ENCODE results near the gene TCF3.
A peak's percentile ranks its signal among the peaks of the same experiment; 100 is the strongest.

The TCF3 gene

DNA sequence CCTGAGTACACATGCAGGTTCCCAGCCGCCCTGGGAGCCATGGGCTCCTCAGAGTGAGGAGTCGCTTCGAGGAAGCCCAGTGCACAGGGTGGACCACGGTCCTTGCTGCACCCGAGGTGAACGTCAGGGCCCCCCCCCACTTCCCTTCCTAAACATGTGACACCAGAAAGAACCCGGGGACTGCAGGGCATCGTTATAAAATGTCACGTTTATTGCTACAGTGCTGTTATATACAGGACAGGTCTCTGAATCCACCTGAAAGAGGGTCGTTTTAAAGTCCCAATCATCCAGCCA, 43.4 kb downstream of the TCF3 start:
- no peak for DNase-seq

DNA sequence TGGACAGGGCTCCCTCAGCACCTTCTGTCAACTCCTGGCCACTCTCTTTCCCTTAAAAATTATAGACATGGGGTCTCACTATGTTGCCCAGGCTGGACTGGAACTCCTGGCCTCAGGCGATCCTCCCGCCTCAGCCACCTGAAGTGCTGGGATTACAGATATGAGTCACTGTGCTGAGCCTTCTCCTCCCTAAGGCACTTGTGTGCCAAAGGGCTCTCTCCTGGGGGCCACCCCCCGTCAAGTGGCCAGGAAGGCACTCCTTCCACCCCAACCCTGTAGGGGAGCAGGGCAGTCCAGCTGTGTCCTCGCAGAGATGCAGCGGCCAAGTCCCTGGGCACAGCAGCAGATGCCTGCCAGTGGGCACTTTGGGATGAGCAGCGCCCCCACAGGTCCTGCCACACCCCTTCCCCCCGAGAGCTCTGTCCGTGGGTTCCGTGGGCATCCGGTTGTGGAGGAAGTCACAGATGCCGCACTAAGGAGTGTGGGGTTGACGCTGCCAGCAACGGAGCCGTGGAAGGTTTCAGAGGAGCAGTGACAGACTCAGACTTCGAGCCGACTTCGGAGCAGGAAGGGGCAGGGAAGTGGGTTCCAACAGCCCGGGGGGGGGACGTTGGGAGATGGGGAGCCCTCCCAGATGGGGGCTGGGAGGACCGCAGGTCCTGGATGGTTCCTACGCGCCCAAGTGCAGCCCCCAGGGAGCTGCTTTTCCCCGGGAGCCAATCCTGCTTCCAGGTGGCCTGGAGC, 43.9 kb downstream of the TCF3 start:
- DNase-seq, result no peak

DNA sequence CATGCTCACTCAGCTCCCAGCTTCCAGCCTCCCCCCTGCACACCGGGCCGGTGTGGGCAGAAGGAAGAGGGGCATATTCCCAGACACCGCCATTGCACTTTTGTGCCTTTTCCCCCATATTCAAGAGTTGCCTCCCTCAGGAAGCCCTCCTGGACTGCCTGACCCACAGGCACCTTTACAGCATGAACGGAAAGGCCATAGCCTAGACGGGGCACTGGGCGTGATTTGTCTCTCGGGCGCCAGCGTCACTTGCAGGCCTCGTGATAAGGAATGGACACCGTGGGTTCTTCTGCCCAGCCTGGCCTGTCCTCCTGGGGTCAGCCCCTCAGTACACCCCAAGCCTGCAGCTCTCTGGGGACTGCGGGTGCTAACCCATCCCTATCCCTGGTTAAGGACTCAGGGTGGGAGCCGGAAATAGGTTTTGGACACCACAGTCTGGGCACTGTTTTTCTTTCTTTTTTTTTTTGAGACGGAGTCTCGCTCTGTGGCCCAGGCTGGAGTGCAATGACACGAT, 46.2 kb downstream of the TCF3 start:
- DNase-seq, result no peak

DNA sequence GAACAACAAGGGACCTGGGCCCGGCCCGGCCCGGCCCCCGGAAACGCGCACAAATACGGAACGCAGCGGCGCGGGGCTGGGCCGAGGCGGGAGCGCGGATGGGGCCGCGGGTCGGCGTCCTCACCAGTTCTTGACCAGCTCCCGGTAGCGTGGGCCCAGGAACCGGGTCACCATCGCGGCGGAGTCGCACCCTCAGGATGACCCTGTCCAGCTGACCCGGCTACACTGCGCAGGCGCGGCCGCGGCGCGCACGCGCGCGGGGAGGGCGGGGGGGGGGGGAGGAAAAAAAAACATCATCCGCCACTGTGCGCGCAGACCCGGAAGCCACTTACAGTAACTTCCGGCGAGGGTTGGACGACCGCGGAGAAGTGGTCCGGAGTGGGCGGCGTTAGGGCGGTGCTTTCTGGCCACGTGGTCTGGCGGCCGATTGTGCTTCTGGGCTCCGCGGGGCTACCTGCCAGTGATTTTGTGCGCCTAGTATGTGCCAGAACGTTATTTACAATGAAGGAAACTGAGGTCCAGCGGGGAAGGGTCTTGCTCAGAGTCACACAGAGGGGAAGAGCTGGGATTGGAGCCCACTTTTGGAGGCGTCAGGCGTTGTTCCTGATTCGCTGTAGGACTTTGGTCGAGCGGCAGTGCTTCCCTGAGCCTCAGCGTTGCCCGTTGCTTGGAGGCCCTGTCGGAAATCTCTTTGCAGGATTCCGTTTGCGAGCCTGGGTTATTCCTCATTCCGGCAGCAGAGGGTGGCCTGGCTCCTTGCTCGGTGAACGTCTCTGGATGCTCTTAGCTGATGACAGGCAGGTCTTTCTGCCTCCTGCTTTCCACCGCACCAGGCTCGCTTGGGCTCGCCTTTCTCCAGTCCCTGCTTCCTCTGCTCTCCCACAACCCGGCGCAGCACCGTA, 46.9 kb downstream of the TCF3 start, which contains the start of gene UQCR11:
TSS of gene UQCR11 (minus strand) at position 227 of the 902 bp plus-strand sequence. CDS start at position 174, 53 bp downstream.
- peak; percentile 90 for DNase-seq

DNA sequence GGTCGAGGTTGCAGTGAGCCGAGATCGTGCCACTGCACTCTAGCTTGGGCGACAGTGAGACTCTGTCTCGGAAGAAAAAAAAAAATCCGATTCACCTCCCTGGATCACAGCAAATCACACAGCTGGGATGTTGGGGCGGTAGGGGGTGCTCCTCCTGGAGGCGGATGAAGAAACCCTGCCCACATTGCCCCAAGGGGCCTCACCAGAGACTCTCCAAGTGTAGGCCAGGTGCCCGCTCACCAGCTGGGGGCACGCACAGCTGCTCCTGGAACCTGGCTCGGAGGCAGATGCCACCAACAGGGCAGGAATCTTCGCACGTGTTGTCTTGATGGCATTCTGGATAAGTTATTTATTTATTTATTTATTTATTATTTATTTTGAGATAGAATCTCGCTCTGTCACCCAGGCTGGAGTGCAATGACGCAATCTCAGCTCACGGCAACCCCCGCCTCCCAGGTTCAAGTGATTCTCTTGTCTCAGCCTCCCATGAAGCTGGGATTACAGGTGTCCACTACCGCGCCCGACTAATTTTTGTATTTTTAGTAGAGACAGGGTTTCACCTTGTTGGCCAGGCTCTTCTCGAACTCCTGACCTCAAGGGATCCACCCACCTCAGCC, 50.2 kb downstream of the TCF3 start:
- DNase-seq, result no peak

GRCh38 chr19:1601613-1602064, 50.8 kb downstream of the TCF3 start:
- no peak for DNase-seq

DNA sequence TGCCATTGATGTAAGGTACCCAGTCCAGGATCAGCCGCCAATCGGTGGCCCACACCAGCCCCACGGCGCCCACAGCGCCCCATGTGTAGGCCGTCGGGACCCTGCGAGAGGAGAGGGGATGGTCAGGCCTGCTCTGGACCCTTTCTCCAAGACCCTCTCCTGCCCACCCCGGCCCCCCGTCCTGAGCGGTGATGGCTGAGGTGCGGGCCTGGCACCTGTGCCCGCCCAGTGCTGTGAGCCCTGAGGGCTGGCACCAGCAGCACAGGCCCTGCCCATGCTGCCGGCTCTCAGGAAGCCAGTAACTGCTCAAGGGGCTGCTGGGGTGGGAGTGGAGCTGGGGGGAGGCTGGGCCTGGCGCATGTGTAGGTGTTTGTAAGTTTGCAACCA, 53.0 kb downstream of the TCF3 start:
- DNase-seq, result no peak

- no peak for DNase-seq
These were observed 53.5 kb downstream of the TCF3 start for GRCh38 chr19:1598777-1599459.

GRCh38 chr19:1593501-1593772, 59.0 kb downstream of the TCF3 start:
- DNase-seq, result no peak

GRCh38 chr19:1592755-1593500, 59.5 kb downstream of the TCF3 start, which contains the start of gene MBD3:
Gene MBD3 (minus strand): TSS chr19:1592865. CDS start chr19:1592631, 234 bp downstream.
- peak; percentile 82 for DNase-seq

DNA sequence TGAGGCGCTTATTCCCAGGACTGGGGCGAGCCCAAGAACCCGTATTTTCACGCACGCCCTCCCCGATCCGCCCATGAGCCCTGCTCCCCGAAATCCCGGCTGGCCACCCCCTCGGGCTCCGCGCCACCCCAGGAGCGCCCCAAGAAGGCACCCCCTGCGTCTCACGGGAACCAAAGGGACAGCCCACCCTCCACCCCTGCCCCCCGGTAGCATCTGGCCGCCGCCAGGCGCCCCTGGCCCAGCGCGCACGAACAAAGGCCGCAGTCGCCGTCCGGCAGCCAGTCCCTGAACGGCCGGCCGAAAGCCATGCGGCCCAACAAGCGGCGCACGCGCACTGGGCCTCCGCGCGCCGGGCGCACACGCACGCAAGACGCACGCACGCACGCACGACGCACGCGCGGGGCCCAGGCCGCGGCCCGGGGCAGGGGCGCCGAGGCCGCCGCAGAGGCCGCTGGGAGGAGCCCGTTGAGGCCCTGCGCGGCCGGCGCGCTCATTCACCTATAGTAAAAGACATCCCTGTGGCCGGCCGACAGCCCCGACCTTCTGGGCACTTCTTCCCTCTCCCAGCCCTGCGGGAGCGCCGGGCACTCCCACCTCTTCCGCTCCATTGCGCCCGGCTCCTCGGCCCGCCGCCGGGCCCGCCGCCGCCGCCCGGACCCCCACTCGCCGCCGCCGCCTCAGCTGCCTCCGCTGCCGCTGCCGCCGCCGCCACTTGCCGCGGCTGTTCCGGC, 60.2 kb downstream of the TCF3 start:
- peak; percentile 73 for DNase-seq

DNA sequence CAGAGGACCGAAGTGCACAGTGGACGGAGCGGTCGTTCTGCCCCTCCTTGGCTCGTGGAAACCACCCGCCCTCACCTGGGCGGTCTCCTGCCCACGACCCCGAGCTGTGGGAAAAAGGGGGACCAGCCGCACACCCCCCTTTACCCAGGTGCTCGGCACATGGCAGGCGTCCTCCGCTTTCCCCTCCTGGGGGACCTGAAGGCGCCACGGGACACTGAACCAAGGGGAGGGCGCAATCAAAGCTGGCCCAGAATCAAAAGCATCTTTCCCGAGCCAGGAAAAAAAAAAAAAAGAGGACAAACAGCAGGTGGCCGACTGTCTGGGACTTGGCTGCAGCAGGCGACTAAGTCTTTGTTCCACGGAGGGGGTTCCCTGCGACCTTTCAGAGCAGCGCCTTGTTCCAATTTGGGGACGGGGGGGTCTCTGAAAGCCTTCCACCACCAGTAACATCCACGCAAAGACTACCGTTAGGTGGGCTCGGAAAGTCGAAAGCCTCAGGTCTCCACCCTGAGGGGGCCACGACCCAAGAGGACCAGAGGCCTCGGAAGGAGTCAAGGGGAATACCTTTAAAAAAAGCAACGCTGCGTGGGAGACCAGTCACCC, 60.9 kb downstream of the TCF3 start:
- no peak for DNase-seq

DNA sequence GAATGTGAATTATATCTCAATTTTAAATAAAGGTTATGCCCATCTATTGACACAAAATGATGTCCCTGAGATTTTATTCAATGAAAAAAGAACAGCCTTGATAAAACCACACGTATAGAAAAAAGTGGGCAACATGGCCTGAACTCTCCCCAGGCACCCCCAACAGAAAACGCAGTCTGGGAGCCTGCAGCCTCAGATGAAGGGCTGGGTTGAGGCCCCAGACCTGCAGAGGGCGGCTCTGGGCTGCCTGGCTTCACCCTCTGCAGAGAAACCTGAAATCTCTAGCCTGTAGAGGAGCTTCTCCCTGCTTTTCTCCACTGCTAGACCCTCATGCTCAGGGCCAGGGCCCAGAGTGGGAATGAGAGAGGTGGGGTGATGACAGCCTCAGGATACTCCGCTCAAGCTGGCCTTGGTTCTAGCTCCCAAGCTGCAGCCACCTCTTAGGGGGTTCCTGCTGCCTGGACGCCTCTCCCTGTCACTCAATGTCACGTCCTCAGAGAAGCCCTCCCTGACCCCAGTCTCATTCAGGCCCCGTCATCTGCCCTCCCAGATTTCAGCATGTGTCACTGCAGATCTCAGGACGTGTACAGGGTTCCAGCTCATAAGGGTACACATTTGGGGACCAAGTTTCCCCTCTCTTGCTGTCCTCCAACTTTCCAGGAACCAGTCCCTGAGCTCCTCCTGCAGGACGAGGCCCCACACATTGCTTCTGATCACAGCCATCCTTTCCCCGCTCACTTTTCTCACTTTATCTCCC, 61.6 kb downstream of the TCF3 start:
- DNase-seq, result no peak

DNA sequence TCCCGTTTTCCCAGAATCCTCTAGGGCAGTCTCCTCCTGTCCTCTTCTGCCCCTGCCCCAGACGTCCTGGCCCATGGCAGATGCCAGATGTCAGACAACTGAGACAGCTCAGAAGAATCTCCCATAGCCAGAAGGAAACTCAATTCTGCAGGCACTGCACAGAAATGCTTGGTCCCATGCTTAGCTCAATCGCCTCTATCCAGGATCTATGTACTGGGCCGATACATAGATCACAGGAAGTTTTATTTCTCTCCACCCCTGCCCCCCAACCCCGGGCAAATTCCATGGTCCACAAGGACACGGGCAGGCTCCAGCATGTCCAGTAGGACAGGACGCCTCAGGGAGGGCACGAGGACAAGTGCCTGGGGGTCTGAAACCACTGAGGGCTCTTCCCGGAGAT, 64.5 kb downstream of the TCF3 start:
- no peak for DNase-seq

DNA sequence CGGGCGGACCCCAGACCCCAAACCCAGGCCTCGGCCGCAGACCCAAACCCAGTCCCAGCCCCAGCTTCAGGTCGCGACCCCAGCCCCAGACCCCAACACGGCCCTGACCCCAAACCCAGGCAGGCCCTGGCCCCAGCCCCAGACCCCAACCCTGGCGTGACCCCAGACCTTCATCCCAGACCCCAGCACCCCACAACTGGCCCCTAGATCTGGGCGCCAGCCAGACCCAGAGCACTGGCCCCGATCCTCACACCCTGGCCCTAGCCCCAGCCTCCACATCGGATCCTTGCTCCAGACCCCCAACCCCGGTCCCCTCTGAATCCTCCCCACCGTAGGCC, 67.2 kb downstream of the TCF3 start:
- DNase-seq, result no peak

- DNase-seq, result no peak
These were observed 67.7 kb downstream of the TCF3 start for GRCh38 chr19:1584500-1585242.

GRCh38 chr19:1582201-1582600, 70.2 kb downstream of the TCF3 start:
- no peak for DNase-seq

DNA sequence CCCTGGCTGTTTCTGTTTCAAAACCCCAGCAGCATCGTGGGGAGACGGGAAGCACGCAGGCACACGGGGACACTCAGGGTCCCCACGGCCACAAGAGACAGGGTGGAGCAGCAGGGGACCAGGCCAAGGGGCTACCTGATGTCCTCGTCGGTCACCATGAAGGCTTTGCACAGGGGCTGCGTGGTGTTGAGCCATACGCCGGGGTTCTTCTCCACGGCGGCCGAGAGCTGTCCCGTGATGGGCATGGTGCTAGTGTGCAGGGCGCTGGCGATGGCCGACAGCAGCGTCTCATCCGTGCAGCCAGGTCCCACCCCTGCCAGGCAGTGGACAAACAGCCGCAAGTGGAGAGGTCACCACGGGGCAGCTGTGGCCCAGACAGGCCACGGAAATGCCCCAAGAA, 71.5 kb downstream of the TCF3 start:
- no peak for DNase-seq

DNA sequence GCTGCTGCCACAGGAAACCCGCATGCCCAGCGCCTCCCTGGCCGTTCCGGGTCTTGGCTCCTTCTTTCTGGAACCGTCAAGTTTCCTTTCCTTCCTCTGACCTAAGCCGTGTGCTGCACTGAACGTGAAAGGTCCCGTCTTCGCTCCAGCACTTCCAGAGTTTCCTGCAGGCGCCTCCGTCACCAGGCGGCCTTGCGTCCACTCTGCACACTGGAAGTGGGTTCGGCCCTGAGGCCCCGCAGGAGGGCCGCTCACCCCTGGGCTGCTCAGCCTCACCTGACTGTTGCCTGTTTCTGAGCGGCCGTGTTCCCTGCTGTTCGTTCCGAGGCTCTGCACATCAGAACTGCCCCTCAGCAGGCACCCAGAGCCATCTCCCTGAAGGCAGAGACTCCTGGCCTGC, 72.0 kb downstream of the TCF3 start:
- no peak for DNase-seq

DNA sequence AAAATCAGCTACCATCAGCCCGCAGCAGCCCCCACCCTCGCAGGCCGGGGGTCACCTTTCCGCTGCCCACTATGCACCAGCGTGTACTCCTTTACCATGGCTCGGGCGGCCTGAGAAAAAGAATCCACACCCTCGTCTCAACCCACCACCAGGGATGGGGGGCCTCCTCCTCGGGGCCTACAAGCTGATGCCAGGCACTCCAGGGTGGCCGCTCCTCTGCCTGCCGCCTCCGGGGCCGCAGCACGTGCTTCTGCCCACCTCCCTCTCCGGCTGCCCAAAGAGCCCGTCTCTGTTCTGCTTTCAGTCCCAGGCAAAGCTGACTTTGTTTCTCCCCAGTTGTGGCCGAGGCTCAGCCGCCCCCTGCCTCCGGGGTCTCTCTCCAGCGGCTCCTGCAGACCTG, 73.2 kb downstream of the TCF3 start:
- no peak for DNase-seq
